Lower leg skin (tissue), 4 donors: Measurements from ENCODE around the gene KLHL6. TPM values are rescaled to one million over a fixed set of nuclear protein-coding genes. Genes with fewer than 3 reads are reported as not detected.
A peak's percentile ranks its signal among the peaks of the same experiment; 100 is the strongest.
"Not testable (repeated sequence)": the region's sequence is repeated elsewhere in the genome, so short reads cannot be mapped to it uniquely, and the experiment has no call there.

Experiments used
- DNase-seq, 2 donors: peaks; one replicate each; pipeline ENCODE4 v3.0.0-alpha.2; 2019; ENCODE audit warnings: low spot score in 2 of 2
- H3K4me3 ChIP-seq: fragments of 200-600 bp; sonication (generic); 2 replicates; pipeline ENCODE4 v1.5.1; 2017; ENCODE audit warnings: mild to moderate bottlenecking, low read depth; ENCODE audit not compliant: poor library complexity, severe bottlenecking
- CTCF ChIP-seq, 3 donors: fragments of 450-650 bp; IDR thresholded peaks; one replicate each; pipeline ENCODE4 v1.5.1; 2016; ENCODE audit warnings: antibody characterized with exemption in 3 of 3, mild to moderate bottlenecking in 3 of 3, moderate library complexity in 2 of 3
- POLR2A ChIP-seq, 2 donors: fragments of 450-650 bp; IDR thresholded peaks; one replicate each; pipeline ENCODE4 v1.6.1; 2016 to 2017; ENCODE audit warnings: antibody characterized with exemption in 2 of 2, mild to moderate bottlenecking in 1 of 2, moderate library complexity in 1 of 2
- WGBS, 2 donors: methylation state at CpG; one replicate each; pipeline ENCODE4 v1.1.5; 2018; 5-methylcytosine and 5-hydroxymethylcytosine counted together
- intact Hi-C: fragments of 100-400 bp; cut with DNase I; formaldehyde crosslinking; loops from one replicate; pipeline ENCODE4 v1.15.0; 2023; ENCODE audit warnings: low total_unique reads
- total RNA-seq, 4 donors: library from RNA; depleted of rRNA; stranded (reverse); fragments of >200 nt; gene quantifications; one replicate each; pipeline ENCODE4 v1.1.0, GENCODE V29; 2016

KLHL6 gene
- total RNA-seq, 4 donors from 2014 or later, result 0.10 to 0.58 (median 0.23) TPM

- intact Hi-C loops, result no loop called here
- DNase-seq, result no peak
- 87 to 91% methylated on average over 2 of the region's 2 CpGs for WGBS, 2 donors
- H3K4me3 ChIP-seq, result no peak overlapping the region
- TF ChIP-seq POLR2A (IDR thresholded peaks at IDR 0.05), result no peak
- TF ChIP-seq CTCF (IDR thresholded peaks at IDR 0.05), result no peak
Measured at GRCh38 chr3:183519891-183520290, 35.6 kb downstream of the KLHL6 start.

- WGBS, 2 donors, result 40 to 49% methylated on average over 10 of the region's 10 CpGs
- no peak for DNase-seq
- H3K4me3 ChIP-seq, result no peak overlapping the region
- intact Hi-C loops, result no loop called here
- TF ChIP-seq POLR2A (IDR thresholded peaks at IDR 0.05), result no peak
Measured at GRCh38 chr3:183518491-183519251, 36.8 kb downstream of the KLHL6 start.

- no peak overlapping the region for H3K4me3 ChIP-seq
- whole genome bisulfite sequencing, 2 donors, result 64 to 71% methylated on average over 4 of the region's 4 CpGs
- DNase-seq, result no peak
- intact Hi-C loops, result no loop called here
- TF ChIP-seq CTCF (IDR thresholded peaks at IDR 0.05) (no peak), POLR2A (IDR thresholded peaks at IDR 0.05) (no peak)
Measured at GRCh38 chr3:183517607-183518006, 37.9 kb downstream of the KLHL6 start.

GRCh38 chr3:183515968-183516851, 39.3 kb downstream of the KLHL6 start:
- TF ChIP-seq POLR2A (IDR thresholded peaks at IDR 0.05) (no peak), CTCF (IDR thresholded peaks at IDR 0.05) (no peak)
- no peak for DNase-seq
- H3K4me3 ChIP-seq, result no peak overlapping the region
- WGBS, 2 donors, result 77% methylated on average over 9 of the region's 9 CpGs
- intact Hi-C loops, result no loop called here

- TF ChIP-seq CTCF (IDR thresholded peaks at IDR 0.05), result no peak
- no peak for TF ChIP-seq POLR2A (IDR thresholded peaks at IDR 0.05)
- 95 to 96% methylated on average over 6 of the region's 6 CpGs for WGBS, 2 donors
- H3K4me3 ChIP-seq, result no peak overlapping the region
- intact Hi-C loops, result no loop called here
- DNase-seq, result no peak
Measured at GRCh38 chr3:183514021-183514420, 41.5 kb downstream of the KLHL6 start.

- intact Hi-C loops, result no loop called here
- WGBS, 2 donors, result 76 to 78% methylated on average over 6 of the region's 6 CpGs
- H3K4me3 ChIP-seq, result no peak overlapping the region
- no peak for DNase-seq
- TF ChIP-seq POLR2A (IDR thresholded peaks at IDR 0.05) (no peak), CTCF (IDR thresholded peaks at IDR 0.05) (no peak)
Measured at GRCh38 chr3:183513046-183513706, 42.3 kb downstream of the KLHL6 start.

- H3K4me3 ChIP-seq, intact Hi-C loops: not testable (repeated sequence)
- WGBS, 2 donors, result 68 to 71% methylated on average over 14 of the region's 14 CpGs
- DNase-seq, result peak in 1 of 2 donors; percentile 62
Measured at GRCh38 chr3:183511286-183512131, 44.0 kb downstream of the KLHL6 start.
